HCT116 (cell line): ENCODE measurements around the gene ITIH3. TPM values are rescaled to one million over a fixed set of nuclear protein-coding genes. Genes with fewer than 3 reads are reported as not detected.

Experiments used
- ATAC-seq: fragments of 200-7000 bp; cut with Tn5 transposase; 2 replicates; pipeline ENCODE4 v1.9.1; 2020; ENCODE audit warnings: mild to moderate bottlenecking, moderate library complexity
- BruUV-seq: library from RNA; stranded (reverse); fragments of 400-500 nt; replicated peaks from 2 replicates; lab custom pipeline; 2021; lab: Mats Ljungman, UMichigan
- CTCF ChIA-PET: fragments of 300-600 bp; sonication (Branson Sonifier 250); formaldehyde crosslinking; loops from one replicate; lab custom pipeline; 2021; ENCODE audit warnings: antibody characterized with exemption; lab: Charles Lee
- POLR2A ChIA-PET: fragments of 300-600, 350-600 bp; sonication (Branson Sonifier 250); formaldehyde crosslinking; loops from one replicate; lab custom pipeline; 2021; ENCODE audit warnings: antibody characterized with exemption; lab: Charles Lee
- RAD21 ChIA-PET, 2 experiments: fragments of 300-600 bp; sonication (Branson Sonifier 250); formaldehyde crosslinking; loops; one replicate each; lab custom pipeline; 2023; ENCODE audit warnings: low total read pairs in 2 of 2; ENCODE audit not compliant: uncharacterized antibody in 2 of 2, unreplicated experiment in 2 of 2, low non-redundant PET in 1 of 2; lab: Charles Lee
- DNase-seq: peaks from one replicate; pipeline ENCODE4 v3.0.0-alpha.2; 2010; ENCODE audit warnings: low read depth, low spot score
- H2AFZ ChIP-seq: fragments of 200-600 bp; shearing (Covaris generic), sonication (generic); 2 replicates; pipeline ENCODE4 v1.6.1; 2017; ENCODE audit warnings: low read depth, mixed run types, mixed read lengths, antibody characterized with exemption, low read length; ENCODE audit not compliant: poor library complexity, severe bottlenecking
- H3K27ac ChIP-seq: 2 replicates; pipeline ENCODE4 v1.5.1; 2012; ENCODE audit warnings: low read depth, low read length
- H3K27me3 ChIP-seq: fragments of 200-600 bp; sonication (generic); 2 replicates; pipeline ENCODE4 v1.6.1; 2016; ENCODE audit warnings: mixed run types, low read length, mixed read lengths; ENCODE audit not compliant: insufficient read depth
- H3K36me3 ChIP-seq, 2 experiments: fragments of 200-500 bp in 1 of 2; fragments of 200-600 bp in 1 of 2; sonication (Bioruptor generic) in 1 of 2; sonication (generic) in 1 of 2; 2 replicates each; pipeline versions ENCODE4 v1.5.1 to v1.6.1; 2014 to 2016; ENCODE audit warnings: low read length in 2 of 2, inconsistent platforms in 1 of 2, mixed read lengths in 1 of 2, mixed run types in 1 of 2; ENCODE audit not compliant: insufficient read depth in 2 of 2, control insufficient read depth in 1 of 2
- H3K4me1 ChIP-seq, 2 experiments: fragments of 200-600 bp in 1 of 2; sonication (generic) in 1 of 2; 2 replicates each; pipeline versions ENCODE4 v1.5.1 to v1.6.1; 2012 to 2017; ENCODE audit warnings: low read length in 2 of 2, inconsistent platforms in 1 of 2, mild to moderate bottlenecking in 1 of 2, mixed read lengths in 1 of 2, mixed run types in 1 of 2, moderate library complexity in 1 of 2; ENCODE audit not compliant: insufficient read depth in 2 of 2, control insufficient read depth in 1 of 2
- H3K4me2 ChIP-seq: fragments of 200-600 bp; sonication (generic); 2 replicates; pipeline ENCODE4 v1.6.1; 2017; ENCODE audit warnings: mixed run types, low read length, mixed read lengths
- H3K4me3 ChIP-seq, 2 experiments: fragments of 200-600 bp in 1 of 2; sonication (generic) in 1 of 2; replicated peaks in 1 of 2; 2 replicates each; pipeline ENCODE4 v1.5.1; 2011 to 2016; ENCODE audit warnings: low read length in 2 of 2, control low read depth in 1 of 2, low read depth in 1 of 2, mild to moderate bottlenecking in 1 of 2, mixed read lengths in 1 of 2, mixed run types in 1 of 2
- H3K79me2 ChIP-seq: fragments of 200-600 bp; sonication (generic); 2 replicates; pipeline ENCODE4 v1.6.1; 2017; ENCODE audit warnings: mild to moderate bottlenecking, mixed run types, low read length, moderate library complexity, mixed read lengths; ENCODE audit not compliant: insufficient read depth
- H3K9ac ChIP-seq: fragments of 200-600 bp; sonication (generic); 2 replicates; pipeline ENCODE4 v1.6.1; 2016; ENCODE audit warnings: low read length, mixed read lengths
- H3K9me2 ChIP-seq: fragments of 200-600 bp; sonication (generic), shearing (Covaris generic); 2 replicates; pipeline ENCODE4 v1.6.1; 2017; ENCODE audit warnings: mixed run types, mild to moderate bottlenecking, moderate library complexity; ENCODE audit not compliant: insufficient read depth
- H3K9me3 ChIP-seq, 2 experiments: fragments of 200-500 bp in 1 of 2; fragments of 200-600 bp in 1 of 2; sonication (Bioruptor generic) in 1 of 2; sonication (generic) in 1 of 2; 2 replicates each; pipeline ENCODE4 v1.6.1; 2014 to 2017; ENCODE audit warnings: low read length in 2 of 2, mixed read lengths in 2 of 2, inconsistent platforms in 1 of 2, low read depth in 1 of 2, mild to moderate bottlenecking in 1 of 2, mixed run types in 1 of 2, moderate library complexity in 1 of 2; ENCODE audit not compliant: control insufficient read depth in 1 of 2, insufficient read depth in 1 of 2
- H4K20me1 ChIP-seq: fragments of 200-600 bp; sonication (generic), shearing (Covaris generic); 2 replicates; pipeline ENCODE4 v1.6.1; 2017; ENCODE audit warnings: mixed run types, mild to moderate bottlenecking, moderate library complexity; ENCODE audit not compliant: insufficient read depth
- ATF3 ChIP-seq: IDR thresholded peaks from 2 replicates; pipeline ENCODE4 v1.6.1; 2012
- CEBPB ChIP-seq: IDR thresholded peaks from 2 replicates; pipeline ENCODE4 v1.6.1; 2012; ENCODE audit warnings: low read depth
- EGR1 ChIP-seq: IDR thresholded peaks from 2 replicates; pipeline ENCODE4 v1.6.1; 2012; ENCODE audit warnings: low read depth
- EZH2 ChIP-seq: fragments of 200-600 bp; sonication (generic); IDR thresholded peaks from 2 replicates; pipeline ENCODE4 v1.6.1; 2017; ENCODE audit warnings: antibody characterized with exemption, mixed run types
- JUND ChIP-seq: IDR thresholded peaks from 2 replicates; pipeline ENCODE4 v1.6.1; 2012
- POLR2A ChIP-seq: IDR thresholded peaks from 2 replicates; pipeline ENCODE4 v1.7.0; 2011; ENCODE audit warnings: borderline replicate concordance; ENCODE audit not compliant: insufficient read depth, insufficient read length; ENCODE audit errors: extremely low read depth
- RAD21 ChIP-seq: IDR thresholded peaks from 2 replicates; pipeline ENCODE4 v1.6.1; 2012; ENCODE audit warnings: low read depth, mild to moderate bottlenecking
- REST ChIP-seq: IDR thresholded peaks from 2 replicates; pipeline ENCODE4 v1.6.1; 2012; ENCODE audit warnings: low read depth
- SIN3A ChIP-seq: IDR thresholded peaks from 2 replicates; pipeline ENCODE4 v1.6.1; 2012; ENCODE audit warnings: low read depth
- SP1 ChIP-seq: IDR thresholded peaks from 2 replicates; pipeline ENCODE4 v1.6.1; 2012; ENCODE audit warnings: low read depth
- SRF ChIP-seq: IDR thresholded peaks from 2 replicates; pipeline ENCODE4 v1.6.1; 2012; ENCODE audit warnings: low read depth
- ZFX ChIP-seq: fragments of 450-650 bp; IDR thresholded peaks from 2 replicates; pipeline ENCODE4 v1.6.1; 2017
- intact Hi-C: fragments of 100-400 bp; cut with micrococcal nuclease; formaldehyde crosslinking; loops from 2 replicates; pipeline ENCODE4 v1.10.0; 2022
- total RNA-seq: library from RNA; stranded (reverse); gene quantifications from one replicate; pipeline ENCODE4 v1.2.1, GENCODE V29; 2021; ENCODE audit not compliant: unreplicated experiment
- TF ChIP-seq, protein P1 (sequence below): IDR thresholded peaks from 2 replicates; pipeline ENCODE4 v1.6.1; 2012
- TF ChIP-seq, protein P2 (sequence below): IDR thresholded peaks from 2 replicates; pipeline ENCODE4 v1.6.1; 2011; ENCODE audit warnings: mild to moderate bottlenecking, low read length, moderate library complexity; ENCODE audit not compliant: insufficient replicate concordance; ENCODE audit errors: extremely low read depth

Gene ITIH3
- total RNA-seq, 1 experiment from 2014 or later = 0.44 TPM

DNA sequence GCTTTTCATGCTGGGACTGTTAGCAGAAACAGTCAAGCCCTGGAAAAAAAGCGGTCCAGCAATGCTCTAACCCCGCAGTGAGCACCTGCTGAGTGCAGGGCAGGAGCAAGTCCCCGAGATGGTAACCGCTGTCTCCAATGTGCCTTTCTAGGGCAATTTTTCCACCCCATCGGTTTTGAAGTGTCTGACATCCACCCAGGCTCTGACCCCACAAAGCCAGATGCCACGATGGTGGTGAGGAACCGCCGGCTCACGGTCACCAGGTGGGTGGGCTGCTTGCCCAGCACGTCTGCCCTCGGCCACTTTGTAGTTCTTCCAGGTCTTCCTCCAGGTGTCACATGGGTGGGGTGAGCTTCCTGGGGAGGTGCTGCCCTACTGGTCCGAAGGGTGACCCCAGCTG is 3.2 kb upstream of the ITIH3 start (continued):
- TF ChIP-seq, protein P1, sequence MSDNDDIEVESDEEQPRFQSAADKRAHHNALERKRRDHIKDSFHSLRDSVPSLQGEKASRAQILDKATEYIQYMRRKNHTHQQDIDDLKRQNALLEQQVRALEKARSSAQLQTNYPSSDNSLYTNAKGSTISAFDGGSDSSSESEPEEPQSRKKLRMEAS = no peak
- no peak for TF ChIP-seq POLR2A

- no peaks in the 10 kb centered on the region for H3K36me3 ChIP-seq
- no peaks in the 10 kb centered on the region for H3K79me2 ChIP-seq
- ATAC-seq (no peak), DNase-seq (no peak)
- no peaks in the 10 kb centered on the region for H3K9me2 ChIP-seq
- H3K4me3 ChIP-seq = no peak overlapping the region
- intact Hi-C loops = no loop called here
- no peak overlapping the region for H3K9ac ChIP-seq
- H3K27ac ChIP-seq = no peak overlapping the region
- H2AFZ ChIP-seq = no peak overlapping the region
- TF ChIP-seq, protein P2, sequence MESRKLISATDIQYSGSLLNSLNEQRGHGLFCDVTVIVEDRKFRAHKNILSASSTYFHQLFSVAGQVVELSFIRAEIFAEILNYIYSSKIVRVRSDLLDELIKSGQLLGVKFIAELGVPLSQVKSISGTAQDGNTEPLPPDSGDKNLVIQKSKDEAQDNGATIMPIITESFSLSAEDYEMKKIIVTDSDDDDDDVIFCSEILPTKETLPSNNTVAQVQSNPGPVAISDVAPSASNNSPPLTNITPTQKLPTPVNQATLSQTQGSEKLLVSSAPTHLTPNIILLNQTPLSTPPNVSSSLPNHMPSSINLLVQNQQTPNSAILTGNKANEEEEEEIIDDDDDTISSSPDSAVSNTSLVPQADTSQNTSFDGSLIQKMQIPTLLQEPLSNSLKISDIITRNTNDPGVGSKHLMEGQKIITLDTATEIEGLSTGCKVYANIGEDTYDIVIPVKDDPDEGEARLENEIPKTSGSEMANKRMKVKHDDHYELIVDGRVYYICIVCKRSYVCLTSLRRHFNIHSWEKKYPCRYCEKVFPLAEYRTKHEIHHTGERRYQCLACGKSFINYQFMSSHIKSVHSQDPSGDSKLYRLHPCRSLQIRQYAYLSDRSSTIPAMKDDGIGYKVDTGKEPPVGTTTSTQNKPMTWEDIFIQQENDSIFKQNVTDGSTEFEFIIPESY = no peak
- ChIA-PET POLR2A (no interaction called here), RAD21 (interaction anchor here in 1 of 2 experiments (0.6 kb wide), 1 partner anchor 65 kb away, joined by 4 read pairs; no protein-coding TSS in a partner anchor), CTCF (interaction anchor here (1.2 kb wide), 1 partner anchor 9 kb away, joined by 3 read pairs; no protein-coding TSS in a partner anchor)
- no TSS peak for BruUV-seq
- H3K27me3 ChIP-seq = no peaks in the 10 kb centered on the region
- H4K20me1 ChIP-seq = no peaks in the 10 kb centered on the region
- no peaks in the 10 kb centered on the region for H3K4me1 ChIP-seq
- no peaks in the 10 kb centered on the region for H3K9me3 ChIP-seq
- H3K4me2 ChIP-seq = no peak overlapping the region
Observed at GRCh38 chr3:52791928-52792327, 2.7 kb upstream of the ITIH3 start.

DNA sequence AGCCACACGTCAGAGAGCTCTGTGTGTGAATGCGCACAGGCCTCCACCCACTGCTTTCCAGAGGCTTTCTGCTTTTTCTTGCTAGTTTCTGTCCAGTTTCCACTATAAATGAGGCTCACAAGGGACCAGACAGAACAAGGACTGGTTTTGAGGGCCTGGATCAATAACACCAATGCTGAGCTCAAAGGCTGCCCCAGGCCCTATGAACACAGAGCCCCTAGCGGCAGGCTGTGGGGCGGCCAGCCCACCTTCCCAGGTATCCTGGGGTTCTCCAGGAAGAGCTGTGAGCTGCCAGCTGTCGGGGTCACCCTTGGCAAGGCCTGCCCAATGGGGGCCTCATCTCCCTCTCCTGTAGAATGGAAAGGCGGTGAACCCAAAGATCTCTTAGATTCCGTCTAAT is 2.2 kb upstream of the ITIH3 start:
- Histone ChIP-seq H3K4me1 (no peaks in the 10 kb centered on the region), H3K9me2 (no peaks in the 10 kb centered on the region), H4K20me1 (no peaks in the 10 kb centered on the region), H3K4me3 (no peak overlapping the region), H2AFZ (no peak overlapping the region), H3K4me2 (no peak overlapping the region), H3K9me3 (no peaks in the 10 kb centered on the region), H3K27me3 (no peaks in the 10 kb centered on the region), H3K79me2 (no peaks in the 10 kb centered on the region), H3K27ac (no peak overlapping the region), H3K36me3 (no peaks in the 10 kb centered on the region), H3K9ac (no peak overlapping the region)
- ChIA-PET CTCF (interaction anchor here (1.2 kb wide), 1 partner anchor 9 kb away, joined by 3 read pairs; no protein-coding TSS in a partner anchor), POLR2A (no interaction called here), RAD21 (no interaction called here)
- ATAC-seq (no peak), DNase-seq (no peak)
- no TSS peak for BruUV-seq
- intact Hi-C loops = no loop called here
- no peak for TF ChIP-seq POLR2A
- no peak for TF ChIP-seq JUND
- no peak for TF ChIP-seq SP1
- no peak for TF ChIP-seq CEBPB
- TF ChIP-seq REST = no peak
- no peak for TF ChIP-seq SRF
- TF ChIP-seq EGR1 = no peak
- no peak for TF ChIP-seq ZFX
- TF ChIP-seq EZH2 = no peak
- no peak for TF ChIP-seq RAD21
- no peak for TF ChIP-seq SIN3A
- no peak for TF ChIP-seq ATF3
